ENCODE data around the gene FRYL.

DNA sequence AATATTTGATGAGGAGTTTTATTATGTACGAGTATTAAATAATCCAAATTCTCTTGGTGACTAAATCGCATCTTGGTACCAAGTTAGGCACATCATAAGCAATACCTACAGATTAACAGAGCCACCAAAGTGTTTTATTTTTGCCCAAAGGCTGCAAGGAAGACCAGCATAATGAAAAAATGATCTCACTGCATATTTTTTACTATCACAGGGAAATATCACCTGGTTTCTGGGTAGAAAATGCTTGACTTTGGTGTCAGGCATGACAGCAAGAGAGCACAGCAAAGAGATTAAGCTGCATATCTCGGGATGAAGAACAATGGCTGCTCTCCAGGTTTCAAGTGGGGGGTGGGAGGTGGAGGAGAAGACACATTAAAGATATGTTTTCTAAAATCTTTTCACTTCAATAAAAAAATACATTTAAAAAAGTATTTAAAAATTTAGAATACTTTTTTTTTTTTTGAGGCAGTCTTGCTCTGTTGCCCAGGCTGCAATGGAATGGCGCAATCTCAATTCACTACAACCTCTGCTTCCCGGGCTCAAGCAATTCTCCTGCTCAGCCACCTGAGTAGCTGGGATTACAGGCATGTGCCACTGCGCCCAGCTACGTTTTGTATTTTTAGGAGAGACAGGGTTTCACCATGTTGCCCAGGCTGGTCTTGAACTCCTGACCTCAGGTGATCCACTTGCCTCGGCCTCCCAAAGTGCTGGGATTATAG, 86.1 kb downstream of the FRYL start:
- TF ChIP-seq, protein P1, sequence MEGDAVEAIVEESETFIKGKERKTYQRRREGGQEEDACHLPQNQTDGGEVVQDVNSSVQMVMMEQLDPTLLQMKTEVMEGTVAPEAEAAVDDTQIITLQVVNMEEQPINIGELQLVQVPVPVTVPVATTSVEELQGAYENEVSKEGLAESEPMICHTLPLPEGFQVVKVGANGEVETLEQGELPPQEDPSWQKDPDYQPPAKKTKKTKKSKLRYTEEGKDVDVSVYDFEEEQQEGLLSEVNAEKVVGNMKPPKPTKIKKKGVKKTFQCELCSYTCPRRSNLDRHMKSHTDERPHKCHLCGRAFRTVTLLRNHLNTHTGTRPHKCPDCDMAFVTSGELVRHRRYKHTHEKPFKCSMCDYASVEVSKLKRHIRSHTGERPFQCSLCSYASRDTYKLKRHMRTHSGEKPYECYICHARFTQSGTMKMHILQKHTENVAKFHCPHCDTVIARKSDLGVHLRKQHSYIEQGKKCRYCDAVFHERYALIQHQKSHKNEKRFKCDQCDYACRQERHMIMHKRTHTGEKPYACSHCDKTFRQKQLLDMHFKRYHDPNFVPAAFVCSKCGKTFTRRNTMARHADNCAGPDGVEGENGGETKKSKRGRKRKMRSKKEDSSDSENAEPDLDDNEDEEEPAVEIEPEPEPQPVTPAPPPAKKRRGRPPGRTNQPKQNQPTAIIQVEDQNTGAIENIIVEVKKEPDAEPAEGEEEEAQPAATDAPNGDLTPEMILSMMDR (IDR thresholded peaks at IDR 0.05) = no peak
- TF ChIP-seq POLR2A (IDR thresholded peaks at IDR 0.05) = no peak

Data from uterus (tissue), 2 donors.